ENCODE measurements around the gene CNGA2.

DNA sequence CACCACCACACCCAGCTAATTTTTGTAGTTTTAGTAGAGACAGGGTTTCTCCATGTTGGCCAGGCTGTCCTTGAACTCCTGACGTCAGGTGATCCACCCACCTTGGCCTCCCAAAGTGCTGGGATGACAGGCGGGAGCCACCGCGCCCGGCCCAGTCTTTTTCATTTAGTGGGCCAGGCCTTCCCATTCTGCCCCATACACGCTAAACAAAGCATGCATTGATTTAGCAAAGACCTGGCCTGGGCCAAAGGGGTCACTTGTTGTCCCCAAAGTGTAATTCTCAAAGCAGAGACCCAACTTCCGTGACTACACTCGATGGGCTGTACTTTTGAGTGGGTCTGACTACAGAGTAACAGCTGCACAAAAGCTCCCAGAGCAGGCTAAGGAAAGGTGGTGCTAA, 29.2 kb downstream of the CNGA2 start:
- no peak for TF ChIP-seq POLR2A (IDR thresholded peaks at IDR 0.05; ENCODE audit: low read depth, low read length)
- no peak for TF ChIP-seq EZH2 (IDR thresholded peaks at IDR 0.05; ENCODE audit: borderline replicate concordance, control insufficient read depth, low read depth, low read length)
- TF ChIP-seq TCF12 (IDR thresholded peaks at IDR 0.05; ENCODE audit: low read depth, low read length) = no peak
- TF ChIP-seq FOS (IDR thresholded peaks at IDR 0.05; ENCODE audit: borderline replicate concordance, extremely low read depth, insufficient read length) = no peak
- TF ChIP-seq, protein P1, sequence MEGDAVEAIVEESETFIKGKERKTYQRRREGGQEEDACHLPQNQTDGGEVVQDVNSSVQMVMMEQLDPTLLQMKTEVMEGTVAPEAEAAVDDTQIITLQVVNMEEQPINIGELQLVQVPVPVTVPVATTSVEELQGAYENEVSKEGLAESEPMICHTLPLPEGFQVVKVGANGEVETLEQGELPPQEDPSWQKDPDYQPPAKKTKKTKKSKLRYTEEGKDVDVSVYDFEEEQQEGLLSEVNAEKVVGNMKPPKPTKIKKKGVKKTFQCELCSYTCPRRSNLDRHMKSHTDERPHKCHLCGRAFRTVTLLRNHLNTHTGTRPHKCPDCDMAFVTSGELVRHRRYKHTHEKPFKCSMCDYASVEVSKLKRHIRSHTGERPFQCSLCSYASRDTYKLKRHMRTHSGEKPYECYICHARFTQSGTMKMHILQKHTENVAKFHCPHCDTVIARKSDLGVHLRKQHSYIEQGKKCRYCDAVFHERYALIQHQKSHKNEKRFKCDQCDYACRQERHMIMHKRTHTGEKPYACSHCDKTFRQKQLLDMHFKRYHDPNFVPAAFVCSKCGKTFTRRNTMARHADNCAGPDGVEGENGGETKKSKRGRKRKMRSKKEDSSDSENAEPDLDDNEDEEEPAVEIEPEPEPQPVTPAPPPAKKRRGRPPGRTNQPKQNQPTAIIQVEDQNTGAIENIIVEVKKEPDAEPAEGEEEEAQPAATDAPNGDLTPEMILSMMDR (IDR thresholded peaks at IDR 0.05 in 2 of 3, conservative IDR thresholded peaks at IDR 0.05 in 1 of 3; ENCODE audit: control insufficient read depth in 2 of 3, extremely low read depth in 1 of 3, insufficient read depth in 1 of 3, low read depth in 3 of 3, low read length in 3 of 3) = no peak

All from GM12878 (cell line).